Activated T-cell treated with anti-CD3 and anti-CD28 coated beads, Interleukin-2, amount 50 U/mL, for 1 hour (primary cell): Measurements from ENCODE around the gene TPRA1.
A peak's percentile ranks its signal among the peaks of the same experiment; 100 is the strongest.

Source experiments
- DNase-seq: peaks from one replicate; pipeline ENCODE4 v3.0.0-alpha.2; 2020

The TPRA1 gene

DNA sequence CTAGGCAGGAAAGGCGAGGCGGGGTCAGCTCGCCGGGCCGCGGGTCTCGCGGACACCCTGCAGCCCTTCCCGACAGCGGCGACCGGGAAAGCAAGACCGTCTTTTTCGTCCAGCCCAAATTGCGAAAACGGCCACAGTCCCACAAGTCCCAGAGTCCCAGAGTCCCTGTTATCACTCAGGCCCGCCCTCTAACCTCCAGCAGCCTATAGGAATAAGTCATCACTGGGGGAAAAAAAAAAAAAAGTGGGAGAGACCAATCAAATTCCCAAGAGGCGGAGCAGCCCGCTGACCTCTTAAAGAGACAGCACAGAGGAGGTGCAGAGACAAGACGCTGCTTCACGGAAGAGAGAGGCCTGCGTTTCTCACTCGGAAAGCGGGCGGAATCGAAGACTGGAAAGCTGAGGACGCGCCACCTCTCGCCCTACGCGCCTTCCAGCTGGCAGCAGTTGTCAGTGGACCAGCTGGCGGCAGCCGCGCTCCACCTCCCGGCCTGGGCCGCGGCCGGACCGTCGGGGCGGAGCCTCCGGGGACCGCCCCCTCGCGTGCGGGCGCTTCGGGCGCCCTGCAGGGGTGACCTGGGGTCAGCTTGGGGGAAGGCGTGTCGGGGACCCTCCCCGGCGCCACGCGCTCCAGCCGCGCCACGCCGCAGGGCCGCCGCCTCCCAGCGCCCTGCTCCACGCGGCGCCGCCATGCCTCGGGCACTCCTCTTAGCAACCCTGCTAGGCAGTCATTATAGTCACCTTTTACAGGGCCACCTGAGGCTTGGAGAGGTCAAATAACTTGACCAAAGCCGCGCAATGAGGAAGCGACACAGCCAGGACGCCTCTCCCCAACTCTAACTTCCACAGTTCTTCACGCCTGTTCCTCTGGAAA lies at the start of gene TPRA1:
TPRA1 (minus strand) TSS at position 141 of the 873 bp plus-strand sequence. CDS start 10,587 bp downstream, outside the sequence.
- DNase-seq: peak; percentile 78

DNA sequence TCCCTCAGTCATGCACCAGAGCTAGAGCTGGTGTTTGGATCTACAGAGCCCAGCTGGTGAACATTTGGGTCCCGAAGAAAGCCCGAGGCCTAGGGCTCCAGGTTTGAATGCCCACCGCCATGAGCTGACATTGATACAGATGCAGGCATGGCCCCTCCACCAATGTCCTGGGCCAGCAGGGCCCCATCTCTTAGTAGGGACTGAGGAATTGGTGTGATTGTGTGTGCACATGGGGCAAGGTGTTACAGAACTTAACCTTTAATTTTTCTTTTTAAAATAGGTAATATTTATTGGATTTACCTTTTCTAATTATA lies 49.5 kb upstream of the TPRA1 start:
- DNase-seq: no peak

DNA sequence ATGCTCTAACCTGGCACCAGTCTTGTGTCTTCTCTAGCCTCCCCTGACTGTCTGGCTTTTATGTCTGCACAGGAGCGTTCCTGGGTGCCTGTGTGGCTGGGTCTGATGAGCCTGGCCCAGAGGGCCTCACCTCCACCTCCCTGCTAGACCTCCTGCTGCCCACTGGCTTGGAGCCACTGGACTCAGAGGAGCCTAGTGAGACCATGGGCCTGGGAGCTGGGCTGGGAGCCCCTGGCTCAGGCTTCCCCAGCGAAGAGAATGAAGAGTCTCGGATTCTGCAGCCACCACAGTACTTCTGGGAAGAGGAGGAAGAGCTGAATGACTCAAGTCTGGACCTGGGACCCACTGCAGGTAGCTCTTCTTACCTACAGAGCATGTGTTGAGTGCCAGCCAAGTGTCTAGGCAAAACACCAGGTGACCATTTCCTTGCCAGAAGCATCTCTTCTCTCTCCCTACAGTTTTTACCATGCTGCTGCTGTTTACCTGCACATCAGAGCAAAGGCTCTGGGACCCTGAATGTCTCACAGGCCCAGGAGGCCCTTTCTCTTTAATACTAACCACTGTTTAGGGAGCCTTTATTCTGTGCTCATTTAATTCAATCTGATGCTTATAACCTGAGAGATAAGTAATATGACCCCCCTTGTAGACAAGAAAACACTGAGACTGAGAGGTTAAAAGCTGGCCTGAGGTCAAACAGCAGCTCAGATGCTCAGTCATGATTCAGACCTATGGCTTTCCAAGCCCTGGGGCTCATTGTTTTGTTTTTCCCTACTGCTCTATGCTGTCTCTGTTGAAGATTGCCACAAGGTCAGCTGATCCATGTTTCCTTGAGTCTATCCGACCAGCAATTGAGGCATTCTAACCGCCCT lies 48.9 kb upstream of the TPRA1 start:
- DNase-seq: no peak

DNA sequence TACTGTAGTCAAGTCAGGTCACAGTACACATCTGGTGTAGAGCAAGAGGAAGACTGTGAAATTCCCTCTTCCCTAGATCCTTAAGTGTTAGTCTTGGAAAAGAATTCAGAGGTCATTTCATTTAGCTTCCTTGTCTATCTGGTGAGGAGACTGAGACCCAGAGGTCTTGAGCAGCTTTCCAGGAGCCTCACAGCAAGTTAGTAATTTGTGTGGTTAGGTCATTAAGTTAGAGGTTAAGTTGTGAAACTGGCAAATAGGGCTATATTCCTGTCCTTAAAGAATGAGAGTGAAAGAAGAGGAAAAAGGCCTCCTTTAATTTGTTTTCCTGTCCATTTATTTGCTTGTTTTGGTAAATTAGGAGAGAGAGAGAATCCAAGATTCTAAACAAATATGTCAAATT lies 47.4 kb upstream of the TPRA1 start:
- DNase-seq: no peak

DNA sequence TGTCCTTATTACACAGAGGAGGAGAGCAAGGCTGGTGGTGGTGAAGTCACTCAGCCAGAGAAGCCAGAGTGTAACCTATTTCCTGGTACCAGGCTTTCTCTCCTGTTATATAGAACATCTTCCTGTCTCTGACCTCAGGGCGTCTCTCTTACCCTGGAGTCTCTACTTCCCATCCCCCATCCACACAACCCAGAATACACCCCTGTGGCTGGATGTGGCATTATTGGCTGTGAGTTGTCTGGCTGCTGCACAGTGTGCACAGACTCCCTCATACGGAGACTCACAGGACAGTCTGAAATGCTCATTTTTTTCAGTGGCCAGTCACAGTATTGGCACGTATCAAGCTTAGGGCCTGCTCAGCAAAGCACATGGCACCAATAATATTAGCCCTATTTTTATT lies 47.0 kb upstream of the TPRA1 start:
- DNase-seq: no peak

DNA sequence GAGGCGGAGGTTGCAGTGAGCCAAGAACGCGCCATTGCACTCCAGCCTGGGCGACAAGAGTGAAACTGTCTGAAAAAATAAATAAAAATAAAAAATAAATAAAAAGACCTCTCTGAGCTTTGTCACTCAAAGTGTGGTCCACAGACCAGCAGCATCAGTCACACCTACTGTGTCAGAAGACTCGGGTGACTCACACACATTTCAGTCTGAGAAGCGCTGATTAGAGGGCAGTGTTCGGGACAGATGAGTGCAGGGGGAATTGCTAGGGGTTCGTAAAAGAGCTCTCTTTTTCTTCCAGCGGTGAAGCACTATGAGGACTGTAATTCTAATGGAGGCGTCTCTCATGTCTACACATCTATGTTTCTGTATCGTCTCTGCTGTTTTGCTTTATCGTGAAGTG lies 44.1 kb upstream of the TPRA1 start:
- DNase-seq: no peak

DNA sequence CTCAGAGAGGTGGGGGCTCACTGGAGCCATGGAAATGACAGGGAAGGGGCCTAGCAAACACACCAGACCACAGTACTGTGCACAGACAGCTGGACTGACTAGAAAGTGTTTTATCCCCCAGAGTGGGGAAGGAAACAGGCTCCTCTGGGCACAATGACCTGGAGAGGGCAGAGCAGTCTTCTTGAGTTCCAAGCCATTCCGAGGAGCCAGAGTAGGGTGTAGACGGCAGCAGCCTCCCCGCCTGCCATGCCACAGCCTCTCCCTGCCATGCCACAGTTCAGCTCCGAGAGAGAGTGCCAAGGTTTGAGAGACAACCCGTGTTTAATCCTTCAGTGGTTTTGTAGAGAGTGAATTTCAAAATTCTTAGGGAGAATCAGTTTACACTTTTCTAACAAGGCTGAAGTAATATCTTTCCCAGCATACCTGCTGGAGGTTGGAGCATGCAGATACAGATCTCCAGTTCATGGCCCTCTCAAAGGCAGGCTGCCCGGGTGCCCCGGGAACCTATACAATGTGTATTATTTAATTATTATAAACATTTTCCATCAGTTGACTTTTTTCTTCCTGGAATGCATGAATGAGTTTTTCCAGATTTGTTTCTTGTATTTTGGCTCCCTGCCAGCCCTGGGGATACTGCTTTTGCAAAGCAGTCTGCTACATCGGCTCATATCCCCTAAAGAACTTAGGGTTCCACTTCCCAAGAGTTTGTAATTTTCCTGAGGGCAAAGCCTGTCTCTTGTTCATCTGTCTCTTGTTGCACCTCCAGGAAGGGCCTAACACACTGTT lies 41.7 kb upstream of the TPRA1 start:
- no peak for DNase-seq

DNA sequence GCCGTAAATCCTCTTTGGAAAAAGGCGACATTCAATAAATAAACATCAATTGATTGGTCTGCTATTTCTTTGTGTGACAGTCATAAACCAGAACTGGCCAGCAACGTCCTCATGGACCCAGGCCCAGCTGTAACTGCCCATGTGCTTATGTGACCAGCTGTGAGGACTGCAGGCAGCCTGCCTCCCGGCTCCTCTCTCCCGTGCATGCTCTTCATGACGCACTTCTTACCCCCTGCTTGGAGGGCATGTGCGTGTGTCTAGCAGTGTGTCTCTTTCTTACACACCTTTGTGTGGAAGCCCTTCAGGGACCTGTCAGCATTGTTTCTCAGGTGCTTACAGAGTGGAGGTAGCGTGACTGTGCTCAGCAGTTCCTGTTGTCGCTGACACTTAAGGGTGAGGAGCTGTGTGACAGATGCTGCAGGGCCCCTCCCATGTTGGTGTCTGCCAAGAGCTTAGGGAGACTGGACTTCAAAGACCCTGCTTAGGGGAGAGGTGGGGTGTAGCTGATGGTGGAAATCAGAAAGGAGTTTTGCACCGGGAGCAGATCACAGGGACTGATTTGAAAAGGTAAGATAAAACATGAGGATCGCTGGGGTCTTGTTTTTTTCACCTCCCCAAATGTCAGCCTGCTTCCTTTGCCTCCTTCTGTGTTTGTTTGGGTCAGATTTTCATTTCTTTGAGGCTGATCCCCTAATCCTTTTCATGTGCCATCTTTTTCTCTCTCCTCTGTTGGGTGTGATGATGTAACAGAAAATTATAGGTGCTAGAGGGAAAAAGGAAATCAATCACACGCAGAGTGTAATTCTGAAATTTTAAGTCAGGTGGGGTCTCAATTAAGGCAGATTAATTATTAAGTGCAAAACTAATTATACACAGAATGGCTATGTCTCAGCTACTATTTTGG lies 40.5 kb upstream of the TPRA1 start:
- no peak for DNase-seq

DNA sequence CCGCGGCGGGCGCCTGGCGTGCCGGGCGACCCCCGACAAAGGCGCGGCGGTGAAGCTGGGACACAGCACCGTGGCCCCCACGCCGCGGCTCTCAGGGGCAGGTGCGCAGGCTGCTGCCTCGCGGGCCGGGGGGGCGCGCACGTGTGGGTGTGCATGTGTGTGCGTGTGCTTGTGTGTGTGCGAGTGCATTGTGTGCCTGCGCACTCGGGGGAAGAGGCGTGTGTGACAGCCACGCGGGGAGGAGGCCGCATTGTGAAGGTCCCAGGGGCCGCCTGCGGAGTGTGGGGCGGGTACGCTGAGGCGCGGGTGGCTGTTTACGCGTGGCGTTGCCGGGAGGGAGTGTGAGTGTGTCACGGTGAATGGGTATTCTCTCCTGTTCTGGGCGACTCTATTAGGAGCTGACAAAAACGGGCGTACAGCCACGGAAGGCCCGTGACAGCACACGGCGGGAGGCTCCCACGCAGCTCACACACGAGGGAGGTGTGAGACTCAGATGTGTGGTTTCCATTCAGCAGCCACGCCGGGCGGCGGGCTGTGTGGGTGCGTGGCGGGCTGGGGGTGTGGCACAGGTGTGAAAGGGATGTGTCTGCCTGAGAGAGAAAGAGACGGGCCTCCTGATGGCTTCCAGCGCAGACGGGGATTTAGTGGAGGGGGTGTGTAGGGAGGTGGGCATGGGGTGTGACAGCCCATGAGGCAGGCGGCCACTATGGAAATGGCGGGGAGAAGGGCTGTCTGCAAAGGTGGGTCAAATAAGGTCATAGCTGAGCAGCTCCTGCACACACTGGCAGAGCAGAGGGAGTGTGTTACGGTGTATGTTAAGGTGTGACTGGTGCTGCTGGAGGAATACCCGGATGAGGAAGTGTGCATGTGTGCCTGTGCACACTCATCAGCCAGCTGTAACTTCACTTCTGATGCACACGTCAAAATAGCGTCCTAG lies 39.2 kb upstream of the TPRA1 start:
- DNase-seq: peak; percentile 54

DNA sequence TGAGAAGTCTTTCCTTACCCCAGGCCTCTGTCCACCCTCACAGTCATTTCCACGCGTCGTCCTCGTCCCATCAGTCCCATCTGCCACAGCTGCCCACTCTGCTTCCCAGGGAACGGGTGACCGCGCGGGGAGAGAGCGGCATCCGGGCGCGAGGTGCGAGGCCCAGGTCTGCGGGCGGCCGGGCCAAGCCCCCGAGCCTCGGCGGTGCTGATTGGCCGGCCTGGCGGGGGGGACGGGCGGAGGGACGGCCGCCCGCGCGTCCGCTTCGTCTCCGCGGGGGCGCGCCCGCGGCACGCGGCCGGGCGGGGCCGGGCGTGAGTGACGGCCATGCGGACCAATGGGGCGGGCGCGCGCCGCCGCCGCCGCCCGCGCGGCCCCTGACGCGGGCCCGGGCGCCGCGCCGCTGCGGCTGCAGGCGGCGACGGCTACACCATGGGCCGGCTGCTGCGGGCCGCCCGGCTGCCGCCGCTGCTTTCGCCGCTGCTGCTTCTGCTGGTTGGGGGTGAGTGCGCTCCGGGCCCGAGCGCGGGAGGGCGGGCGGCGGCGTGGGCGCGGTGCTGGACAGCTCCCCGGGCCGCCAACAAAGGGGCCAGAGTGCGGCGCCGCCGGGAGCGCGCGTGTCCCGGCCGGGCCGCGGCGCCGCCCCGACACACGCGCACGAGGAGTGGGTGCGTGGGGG lies 38.4 kb upstream of the TPRA1 start, which contains the start of gene PODXL2:
PODXL2 (plus strand) TSS at position 398 of the 679 bp plus-strand sequence; CDS start at position 433, 35 bp downstream.
- DNase-seq: peak; percentile 52

DNA sequence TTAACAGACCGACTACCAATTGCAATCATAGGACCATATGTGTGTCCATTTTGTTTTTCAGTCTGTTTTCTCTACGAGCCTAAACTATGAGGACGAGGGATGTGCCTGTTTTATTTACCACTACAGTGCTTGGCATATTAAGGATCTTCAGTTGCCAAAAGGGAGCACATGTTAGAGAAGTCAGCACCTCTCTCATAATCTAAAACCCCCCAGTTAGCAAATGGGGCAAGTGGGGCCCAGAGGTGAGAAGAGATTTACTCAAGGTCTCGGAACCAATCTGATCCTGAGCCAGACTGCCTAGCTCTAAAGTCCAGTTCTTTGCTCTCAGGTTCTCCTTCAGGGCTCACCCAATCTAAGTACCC lies 37.9 kb upstream of the TPRA1 start:
- no peak for DNase-seq

DNA sequence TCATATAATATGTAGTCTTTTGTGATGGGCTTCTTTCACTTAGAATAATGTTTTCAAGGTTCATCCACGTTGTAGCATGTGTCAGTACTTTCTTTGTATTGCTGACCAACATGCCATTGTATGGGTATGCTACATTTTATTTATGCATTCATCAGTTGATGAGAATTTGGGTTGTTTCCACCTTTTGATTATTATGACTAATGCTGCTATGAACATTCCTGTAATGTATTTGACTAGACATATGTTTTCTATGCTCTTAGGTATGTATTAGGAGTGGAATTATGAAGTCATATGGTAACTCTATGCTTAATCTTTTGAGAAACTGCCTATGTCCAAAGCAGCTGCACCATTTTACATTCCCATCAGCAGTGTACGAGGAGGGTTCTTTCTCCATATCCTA lies 35.3 kb upstream of the TPRA1 start:
- no peak for DNase-seq

DNA sequence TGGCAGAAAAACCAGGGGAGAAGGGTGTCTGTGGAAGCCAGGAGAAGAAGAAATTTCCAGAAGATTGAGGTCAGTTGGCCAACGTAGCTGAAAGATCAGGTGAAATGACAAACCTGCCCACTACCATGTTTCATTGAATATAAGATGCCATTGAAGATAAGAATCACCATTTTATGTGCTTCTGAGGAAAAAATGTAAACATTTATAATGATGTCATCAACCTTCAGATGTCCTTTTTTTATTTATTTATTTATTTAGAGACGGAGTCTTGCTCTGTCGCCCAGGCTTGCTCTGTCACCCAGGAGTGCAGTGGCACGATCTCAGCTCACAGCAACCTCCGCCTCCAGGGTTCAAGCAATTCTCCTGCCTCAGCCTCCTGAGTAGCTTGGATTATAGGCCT lies 33.5 kb upstream of the TPRA1 start:
- no peak for DNase-seq

DNA sequence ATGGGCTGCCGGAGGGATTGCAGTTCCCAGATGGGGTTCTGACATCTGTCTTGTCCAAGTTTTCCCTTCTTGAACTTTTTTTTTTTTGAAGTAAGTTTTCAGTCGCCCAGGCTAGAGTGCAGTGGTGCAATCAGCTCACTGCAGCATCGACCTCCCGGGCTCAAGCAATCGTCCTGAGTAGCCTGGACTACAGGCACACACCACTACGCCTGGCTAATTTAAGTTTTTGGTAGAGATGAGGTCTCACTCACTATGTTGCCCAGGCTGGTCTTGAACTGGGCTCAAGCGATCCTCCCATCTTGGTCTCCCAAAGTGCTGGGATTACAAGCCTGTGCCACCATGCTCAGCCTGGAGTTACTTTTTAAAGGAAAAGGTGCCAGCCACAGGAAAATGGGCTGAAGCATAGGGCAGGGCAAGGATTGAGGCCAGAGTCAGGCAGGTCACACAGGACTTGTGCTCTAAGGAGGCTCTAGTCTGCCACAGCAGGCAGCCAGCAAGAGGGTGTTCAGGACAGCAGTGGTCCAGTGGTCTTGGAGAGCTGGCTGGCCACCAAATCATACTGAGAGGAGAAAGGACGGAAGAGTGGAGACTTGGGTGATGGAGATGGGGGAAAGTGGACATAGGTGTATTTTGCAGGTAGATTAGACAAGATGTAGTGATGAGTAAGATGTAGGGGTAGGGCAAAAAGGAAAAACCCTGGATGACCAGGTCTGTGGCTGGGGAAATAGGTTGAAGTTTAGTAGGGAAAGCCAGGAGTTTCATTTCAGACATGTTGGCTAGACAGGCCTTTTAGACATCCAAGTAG lies 32.4 kb upstream of the TPRA1 start:
- DNase-seq: no peak

DNA sequence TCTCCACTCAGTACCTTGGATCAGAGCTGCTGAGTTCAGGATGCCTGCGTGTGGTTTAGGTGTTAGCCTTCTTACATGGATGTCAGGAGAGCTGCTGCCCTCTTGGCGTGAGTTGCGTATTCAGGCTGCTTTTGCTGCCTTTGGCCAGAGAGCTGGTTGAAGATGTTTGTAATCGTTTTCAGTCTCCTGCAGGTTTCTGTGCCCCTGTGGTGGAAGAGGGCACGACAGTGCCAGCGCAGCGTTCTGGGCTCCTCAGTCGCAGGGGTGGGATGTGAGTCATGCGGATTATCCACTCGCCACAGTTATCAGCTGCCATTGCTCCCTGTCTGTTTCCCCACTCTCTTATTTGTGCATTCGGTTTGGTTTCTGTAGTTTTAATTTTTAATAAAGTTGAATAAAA lies 31.5 kb upstream of the TPRA1 start:
- no peak for DNase-seq

DNA sequence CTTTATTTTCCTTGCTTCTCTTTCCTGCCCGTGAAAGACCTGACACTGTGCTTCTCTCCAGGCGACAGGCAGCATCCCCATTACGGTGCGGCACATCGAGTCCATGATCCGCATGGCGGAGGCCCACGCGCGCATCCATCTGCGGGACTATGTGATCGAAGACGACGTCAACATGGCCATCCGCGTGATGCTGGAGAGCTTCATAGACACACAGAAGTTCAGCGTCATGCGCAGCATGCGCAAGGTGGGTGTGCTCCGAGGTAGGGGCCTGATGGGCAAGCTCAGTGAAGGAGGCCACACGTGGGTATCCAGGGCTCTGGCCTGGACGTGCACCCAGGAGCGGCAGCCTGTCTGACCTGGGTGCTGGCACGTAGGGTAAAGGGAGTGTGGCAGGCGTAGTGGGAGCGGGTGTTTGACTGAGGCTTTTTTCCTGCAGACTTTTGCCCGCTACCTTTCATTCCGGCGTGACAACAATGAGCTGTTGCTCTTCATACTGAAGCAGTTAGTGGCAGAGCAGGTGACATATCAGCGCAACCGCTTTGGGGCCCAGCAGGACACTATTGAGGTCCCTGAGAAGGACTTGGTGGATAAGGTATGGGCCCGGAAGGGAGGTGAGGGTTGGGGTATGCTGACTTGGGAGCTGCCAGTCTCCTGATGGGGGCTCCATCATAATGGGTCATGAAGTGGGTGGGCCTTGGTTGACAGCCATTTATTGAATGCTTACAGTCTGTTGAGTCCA lies 30.3 kb upstream of the TPRA1 start:
- DNase-seq: no peak

DNA sequence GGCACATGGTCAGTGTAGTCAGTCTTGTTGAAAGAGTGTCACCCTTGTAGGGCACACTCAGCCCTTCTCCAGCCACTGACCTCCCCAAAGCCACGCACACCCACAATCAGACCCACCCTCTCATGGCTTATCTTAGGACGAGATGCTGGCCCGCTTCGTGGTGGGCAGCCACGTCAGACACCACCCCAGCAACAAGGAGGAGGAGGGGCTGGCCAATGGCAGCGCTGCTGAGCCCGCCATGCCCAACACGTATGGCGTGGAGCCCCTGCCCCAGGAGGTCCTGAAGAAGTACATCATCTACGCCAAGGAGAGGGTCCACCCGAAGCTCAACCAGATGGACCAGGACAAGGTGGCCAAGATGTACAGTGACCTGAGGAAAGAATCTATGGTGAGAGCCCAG lies 28.4 kb upstream of the TPRA1 start:
- DNase-seq: no peak

DNA sequence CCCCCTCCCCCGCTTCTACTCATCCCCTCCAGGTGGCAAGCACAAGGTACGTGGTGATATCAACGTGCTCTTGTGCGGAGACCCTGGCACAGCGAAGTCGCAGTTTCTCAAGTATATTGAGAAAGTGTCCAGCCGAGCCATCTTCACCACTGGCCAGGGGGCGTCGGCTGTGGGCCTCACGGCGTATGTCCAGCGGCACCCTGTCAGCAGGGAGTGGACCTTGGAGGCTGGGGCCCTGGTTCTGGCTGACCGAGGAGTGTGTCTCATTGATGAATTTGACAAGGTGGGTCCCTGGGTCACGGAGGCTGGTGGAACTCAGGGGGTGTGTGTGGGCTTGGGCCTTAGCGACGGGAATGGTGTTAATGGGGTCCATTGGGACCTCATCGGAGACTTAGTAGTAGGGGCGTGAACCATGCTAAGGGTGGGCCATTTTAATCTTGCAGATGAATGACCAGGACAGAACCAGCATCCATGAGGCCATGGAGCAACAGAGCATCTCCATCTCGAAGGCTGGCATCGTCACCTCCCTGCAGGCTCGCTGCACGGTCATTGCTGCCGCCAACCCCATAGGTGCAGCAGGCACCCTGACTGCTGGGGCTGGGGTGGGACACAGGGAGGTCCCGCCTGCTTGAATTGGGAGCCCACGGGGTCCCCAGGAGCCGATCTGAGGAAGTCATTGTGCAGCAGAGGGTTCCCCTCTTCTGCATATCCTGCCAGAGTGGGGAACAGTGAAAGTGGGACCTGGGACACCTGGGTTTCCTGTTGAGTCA lies 26.5 kb upstream of the TPRA1 start:
- no peak for DNase-seq
